ENCODE results near the gene HSD17B2.
A peak's percentile ranks its signal among the peaks of the same experiment; 100 is the strongest.

HSD17B2 gene

DNA sequence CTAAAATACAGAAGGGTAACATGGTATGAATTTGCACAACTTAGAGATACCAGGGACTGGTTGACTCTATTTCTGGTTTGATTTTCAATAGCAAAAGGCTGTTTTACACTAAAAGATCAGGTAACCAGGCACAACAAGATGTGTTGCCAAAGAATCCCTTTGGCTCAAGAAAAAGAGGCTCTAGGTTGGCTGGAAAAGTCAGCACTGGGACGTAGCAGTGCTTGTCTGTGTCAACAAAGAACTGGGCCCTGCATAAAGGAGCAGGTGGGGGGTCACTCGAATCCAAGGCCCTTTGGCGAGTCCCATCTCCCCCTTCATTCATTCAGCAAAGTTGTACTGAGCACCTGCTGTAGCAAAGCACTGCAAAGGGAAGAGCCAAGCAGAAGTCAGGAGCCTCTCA, 42.2 kb upstream of the HSD17B2 start:
- H3K4me2 ChIP-seq (ENCODE audit: low read depth, low read length), result no peak overlapping the region
- no peak overlapping the region for H3K4me3 ChIP-seq (ENCODE audit: low read length)
- H3K36me3 ChIP-seq (replicated peaks; ENCODE audit: insufficient read depth, low read length), result no peaks in the 10 kb centered on the region
- no peak for DNase-seq
- no peaks in the 10 kb centered on the region for H3K4me1 ChIP-seq (ENCODE audit: low read length)
- no peaks in the 10 kb centered on the region for H3K79me2 ChIP-seq (ENCODE audit: low read length)
- no peaks in the 10 kb centered on the region for H3F3A ChIP-seq (ENCODE audit: insufficient read depth, low read length)
- no peaks in the 10 kb centered on the region for H3K27me3 ChIP-seq (replicated peaks; ENCODE audit: insufficient read depth, low read length)
- no peak overlapping the region for H3K27ac ChIP-seq (ENCODE audit: low read length)
- H2AFZ ChIP-seq (ENCODE audit: low read length), result no peak overlapping the region
- TF ChIP-seq EZH2 (optimal IDR thresholded peaks at IDR 0.05; ENCODE audit: low read depth, low read length) (no peak), CTCF (IDR thresholded peaks at IDR 0.05; ENCODE audit: low read length) (no peak), EZH2phosphoT487 (IDR thresholded peaks at IDR 0.05; ENCODE audit: low read length) (no peak)
- H3K9ac ChIP-seq (ENCODE audit: low read length), result no peak overlapping the region
- no peaks in the 10 kb centered on the region for H3K9me2 ChIP-seq (replicated peaks; ENCODE audit: insufficient read depth, low read length)
- H3K9me3 ChIP-seq (replicated peaks; ENCODE audit: insufficient read depth, low read length), result no peaks in the 10 kb centered on the region
- H4K20me1 ChIP-seq (ENCODE audit: insufficient read depth, low read length), result no peaks in the 10 kb centered on the region

- no peaks in the 10 kb centered on the region for H3K27me3 ChIP-seq (replicated peaks; ENCODE audit: insufficient read depth, low read length)
- no peaks in the 10 kb centered on the region for H3K9me2 ChIP-seq (replicated peaks; ENCODE audit: insufficient read depth, low read length)
- no peak overlapping the region for H3K4me2 ChIP-seq (ENCODE audit: low read depth, low read length)
- H3K4me3 ChIP-seq (ENCODE audit: low read length), result no peak overlapping the region
- no peaks in the 10 kb centered on the region for H3K79me2 ChIP-seq (ENCODE audit: low read length)
- no peaks in the 10 kb centered on the region for H3K9me3 ChIP-seq (replicated peaks; ENCODE audit: insufficient read depth, low read length)
- H3K27ac ChIP-seq (ENCODE audit: low read length), result no peak overlapping the region
- TF ChIP-seq EZH2 (optimal IDR thresholded peaks at IDR 0.05; ENCODE audit: low read depth, low read length), result no peak
- peak; percentile 15; the same call in 1 of the 2 replicates for TF ChIP-seq CTCF (IDR thresholded peaks at IDR 0.05; ENCODE audit: low read length)
- H3K9ac ChIP-seq (ENCODE audit: low read length), result no peak overlapping the region
- no peak overlapping the region for H2AFZ ChIP-seq (ENCODE audit: low read length)
- no peaks in the 10 kb centered on the region for H3F3A ChIP-seq (ENCODE audit: insufficient read depth, low read length)
- no peaks in the 10 kb centered on the region for H4K20me1 ChIP-seq (ENCODE audit: insufficient read depth, low read length)
- H3K36me3 ChIP-seq (replicated peaks; ENCODE audit: insufficient read depth, low read length), result no peaks in the 10 kb centered on the region
- H3K4me1 ChIP-seq (ENCODE audit: low read length), result no peaks in the 10 kb centered on the region
- no peak for DNase-seq
Observed at GRCh38 chr16:81994485-81994884, 40.6 kb upstream of the HSD17B2 start.

- no peak for DNase-seq
- no peak overlapping the region for H2AFZ ChIP-seq (ENCODE audit: low read length)
- H3F3A ChIP-seq (ENCODE audit: insufficient read depth, low read length), result no peaks in the 10 kb centered on the region
- no peak overlapping the region for H3K4me3 ChIP-seq (ENCODE audit: low read length)
- H4K20me1 ChIP-seq (ENCODE audit: insufficient read depth, low read length), result no peaks in the 10 kb centered on the region
- TF ChIP-seq EZH2phosphoT487 (IDR thresholded peaks at IDR 0.05; ENCODE audit: low read length) (no peak), CTCF (IDR thresholded peaks at IDR 0.05; ENCODE audit: low read length) (no peak), EZH2 (optimal IDR thresholded peaks at IDR 0.05; ENCODE audit: low read depth, low read length) (no peak)
- H3K4me2 ChIP-seq (ENCODE audit: low read depth, low read length), result no peak overlapping the region
- H3K27ac ChIP-seq (ENCODE audit: low read length), result no peak overlapping the region
- no peaks in the 10 kb centered on the region for H3K36me3 ChIP-seq (replicated peaks; ENCODE audit: insufficient read depth, low read length)
- H3K4me1 ChIP-seq (ENCODE audit: low read length), result no peaks in the 10 kb centered on the region
- no peaks in the 10 kb centered on the region for H3K79me2 ChIP-seq (ENCODE audit: low read length)
- no peaks in the 10 kb centered on the region for H3K9me2 ChIP-seq (replicated peaks; ENCODE audit: insufficient read depth, low read length)
- H3K9me3 ChIP-seq (replicated peaks; ENCODE audit: insufficient read depth, low read length), result no peaks in the 10 kb centered on the region
- H3K27me3 ChIP-seq (replicated peaks; ENCODE audit: insufficient read depth, low read length), result no peaks in the 10 kb centered on the region
- H3K9ac ChIP-seq (ENCODE audit: low read length), result no peak overlapping the region
Observed at GRCh38 chr16:81995651-81996050, 39.4 kb upstream of the HSD17B2 start.

All from MM.1S (cell line).